GM12878 (cell line): ENCODE results near the gene CREB3. TPM values are rescaled to one million over a fixed set of nuclear protein-coding genes. Genes with fewer than 3 reads are reported as not detected.

Source experiments
- ATAC-seq: fragments of 200-7000 bp; cut with Tn5 transposase; 3 replicates; pipeline ENCODE4 v1.9.1; 2020; ENCODE audit warnings: mild to moderate bottlenecking, moderate library complexity
- BruUV-seq: library from RNA; stranded (reverse); fragments of 400-500 nt; replicated peaks from 2 replicates; lab custom pipeline; 2021; lab: Mats Ljungman, UMichigan
- CTCF ChIA-PET: fragments of 300-600 bp; sonication (Branson Sonifier 250); formaldehyde crosslinking; extraction: SDS; loops from one replicate; lab custom pipeline; 2021; ENCODE audit warnings: inconsistent platforms; lab: Yijun Ruan, JAX
- POLR2A ChIA-PET: fragments of 350-600 bp; formaldehyde crosslinking; extraction: SDS; loops from one replicate; lab custom pipeline; 2021; ENCODE audit warnings: inconsistent platforms; lab: Charles Lee
- RAD21 ChIA-PET: fragments of 300-600 bp; sonication (Branson Sonifier 250); formaldehyde crosslinking; loops from one replicate; lab custom pipeline; 2023; ENCODE audit warnings: antibody characterized with exemption; ENCODE audit not compliant: unreplicated experiment; lab: Charles Lee
- SMC1A ChIA-PET: fragments of 300-600 bp; sonication (Branson Sonifier 250); formaldehyde crosslinking; loops from one replicate; lab custom pipeline; 2023; ENCODE audit not compliant: unreplicated experiment, uncharacterized antibody; lab: Charles Lee
- DNase-seq: peaks from one replicate; pipeline ENCODE4 v3.0.0-alpha.2; 2011; ENCODE audit warnings: low read depth, low spot score
- FAIRE-seq: peaks from 3 replicates; lab custom pipeline; 2011; peaks lifted over from hg19 to GRCh38; lab: Jason Lieb, UNC
- H2AFZ ChIP-seq: 2 replicates; pipeline ENCODE4 v1.6.0; 2011; ENCODE audit warnings: low read depth, low read length, control low read depth; ENCODE audit not compliant: control insufficient read depth
- H3K27ac ChIP-seq: 2 replicates; pipeline ENCODE4 v1.5.1; 2011; ENCODE audit warnings: control low read depth; ENCODE audit not compliant: control insufficient read depth, insufficient read depth
- H3K27me3 ChIP-seq, 2 experiments: replicated peaks in 1 of 2; 2 replicates each; pipeline versions ENCODE4 v1.6.0 to v1.6.1; 2011; ENCODE audit warnings: low read length in 1 of 2; ENCODE audit not compliant: control insufficient read depth in 2 of 2, insufficient read depth in 2 of 2
- H3K36me3 ChIP-seq, 2 experiments: 2 replicates each; pipeline ENCODE4 v1.5.1; 2011; ENCODE audit warnings: low read length in 1 of 2; ENCODE audit not compliant: control insufficient read depth in 2 of 2, insufficient read depth in 2 of 2
- H3K4me1 ChIP-seq: 2 replicates; pipeline ENCODE4 v1.6.1; 2011; ENCODE audit warnings: mild to moderate bottlenecking, low read length, moderate library complexity, mixed read lengths; ENCODE audit not compliant: control insufficient read depth, insufficient read depth
- H3K4me2 ChIP-seq: 2 replicates; pipeline ENCODE4 v1.6.0; 2011; ENCODE audit warnings: control low read depth; ENCODE audit not compliant: control insufficient read depth, insufficient read depth
- H3K4me3 ChIP-seq: fragments of 200-600 bp; sonication (generic); 2 replicates; pipeline ENCODE4 v1.5.1; 2016
- H3K79me2 ChIP-seq: 2 replicates; pipeline ENCODE4 v1.6.0; 2011; ENCODE audit warnings: low read length; ENCODE audit not compliant: control insufficient read depth, insufficient read depth
- H3K9ac ChIP-seq: 2 replicates; pipeline ENCODE4 v1.8.0; 2011; ENCODE audit warnings: low read length, control low read depth, mixed read lengths; ENCODE audit not compliant: control insufficient read depth, insufficient read depth
- H3K9me3 ChIP-seq: replicated peaks from 3 replicates; pipeline ENCODE4 v1.5.1; 2011; ENCODE audit warnings: mild to moderate bottlenecking, low read length; ENCODE audit not compliant: control insufficient read depth, insufficient read depth
- H4K20me1 ChIP-seq: 2 replicates; pipeline ENCODE4 v1.6.0; 2011; ENCODE audit not compliant: control insufficient read depth, insufficient read depth
- FOXM1 ChIP-seq: IDR thresholded peaks from 2 replicates; pipeline ENCODE4 v1.6.1; 2012; ENCODE audit warnings: low read depth, mild to moderate bottlenecking, inconsistent platforms, low read length, moderate library complexity
- NR2C2 ChIP-seq: IDR thresholded peaks from 2 replicates; pipeline ENCODE4 v1.6.1; 2011; ENCODE audit warnings: borderline replicate concordance, low read depth; ENCODE audit not compliant: control insufficient read depth, insufficient read length
- PAX5 ChIP-seq: IDR thresholded peaks from 2 replicates; pipeline ENCODE4 v1.6.1; 2011; ENCODE audit warnings: low read depth, low read length, borderline replicate concordance
- RCOR1 ChIP-seq: conservative IDR thresholded peaks from 2 replicates; pipeline ENCODE4 v1.6.1; 2012; ENCODE audit warnings: low read depth, low read length, improper control_type of control experiment
- WGBS: methylation state at CpG from one replicate; pipeline ENCODE4 v1.1.6; 2016; ENCODE audit warnings: low lambda C conversion rate; ENCODE audit not compliant: insufficient replicate concordance, insufficient coverage; ENCODE audit errors: missing lambda C conversion rate; 5-methylcytosine and 5-hydroxymethylcytosine counted together
- in situ Hi-C: fragments of 300-500 bp; cut with MboI; formaldehyde crosslinking; loops from 9 replicates; pipeline ENCODE4 v1.14.3; 2018; ENCODE audit warnings: mixed read lengths
- intact Hi-C: fragments of 100-400 bp; cut with micrococcal nuclease; formaldehyde crosslinking; loops from one replicate; pipeline ENCODE4 v1.14.2; 2022; ENCODE audit not compliant: unreplicated experiment
- polyA plus RNA-seq, 11 experiments: library from polyadenylated mRNA; depleted of rRNA in 4 of 11; unstranded in 6 of 11; stranded (reverse) in 5 of 11; fragments of >200 nt; fragmentation: Nextera tagmentation in 4 of 11; fragmentation: Illumina TruSeq in 1 of 11; extraction: Ambion mirVana in 4 of 11; extraction: Trizol in 1 of 11; gene quantifications; 1 replicate in 1 of 11; 2 replicates in 10 of 11; pipeline versions ENCODE4 v1.2.1 to v1.2.3, GENCODE V29; 2011 to 2016; ENCODE audit warnings: inconsistent platforms in 2 of 11, missing spikeins in 2 of 11, low read depth in 1 of 11
- total RNA-seq, 4 experiments: library from RNA; depleted of rRNA in 3 of 4; stranded (reverse); fragments of >200 nt in 3 of 4; fragmentation: Illumina TruSeq in 1 of 4; extraction: Trizol in 1 of 4; gene quantifications; 2 replicates each; pipeline versions ENCODE4 v1.2.1 to v1.2.3, GENCODE V29; 2013 to 2021
- TF ChIP-seq, protein P1 (sequence below): IDR thresholded peaks from 2 replicates; pipeline ENCODE4 v1.6.1; 2012; ENCODE audit warnings: low read depth, low read length, improper control_type of control experiment
- TF ChIP-seq, protein P2 (sequence below): IDR thresholded peaks from 2 replicates; pipeline ENCODE4 v1.6.1; 2012; ENCODE audit warnings: low read depth, low read length, improper control_type of control experiment

Gene CREB3
- total and polyA plus RNA-seq, 10 of the 15 experiments (the other 5 are each of a cell fraction or from before 2014, with no cell fraction given) = 9.8 to 38.9 (median 19.8) TPM

GRCh38 chr9:35738924-35739323 is 6.5 kb downstream of the CREB3 start:
- CTCF ChIA-PET = interaction anchor here (1.1 to 2.7 kb wide), 4 partner anchors 8 to 52 kb away, joined by 4 to 16 read pairs (median 10); no protein-coding TSS in a partner anchor
- ATAC-seq (no peak), FAIRE-seq (no peak), DNase-seq (no peak)
- SMC1A ChIA-PET = interaction anchor here (0.9 to 2.8 kb wide), 2 partner anchors 11 to 18 kb away, joined by 3 to 7 read pairs; no protein-coding TSS in a partner anchor
- Histone ChIP-seq H3K9ac (no peak overlapping the region), H3K9me3 (no peaks in the 10 kb centered on the region), H3K27ac (no peak overlapping the region), H3K27me3 (no peaks in the 10 kb centered on the region), H2AFZ (no peak overlapping the region), H3K79me2 (peaks cover 1% of the 10 kb centered on the region; the same call in 1 of the 2 replicates), H3K4me2 (no peak overlapping the region), H3K36me3 (peaks cover 33 to 47% of the 10 kb centered on the region in 2 experiments), H3K4me3 (no peak overlapping the region), H3K4me1 (no peaks in the 10 kb centered on the region), H4K20me1 (no peaks in the 10 kb centered on the region)
- TF ChIP-seq NR2C2 = no peak
- no peak for TF ChIP-seq PAX5
- no peak for TF ChIP-seq FOXM1
- TF ChIP-seq, protein P1, sequence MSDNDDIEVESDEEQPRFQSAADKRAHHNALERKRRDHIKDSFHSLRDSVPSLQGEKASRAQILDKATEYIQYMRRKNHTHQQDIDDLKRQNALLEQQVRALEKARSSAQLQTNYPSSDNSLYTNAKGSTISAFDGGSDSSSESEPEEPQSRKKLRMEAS = no peak
- TF ChIP-seq, protein P2, sequence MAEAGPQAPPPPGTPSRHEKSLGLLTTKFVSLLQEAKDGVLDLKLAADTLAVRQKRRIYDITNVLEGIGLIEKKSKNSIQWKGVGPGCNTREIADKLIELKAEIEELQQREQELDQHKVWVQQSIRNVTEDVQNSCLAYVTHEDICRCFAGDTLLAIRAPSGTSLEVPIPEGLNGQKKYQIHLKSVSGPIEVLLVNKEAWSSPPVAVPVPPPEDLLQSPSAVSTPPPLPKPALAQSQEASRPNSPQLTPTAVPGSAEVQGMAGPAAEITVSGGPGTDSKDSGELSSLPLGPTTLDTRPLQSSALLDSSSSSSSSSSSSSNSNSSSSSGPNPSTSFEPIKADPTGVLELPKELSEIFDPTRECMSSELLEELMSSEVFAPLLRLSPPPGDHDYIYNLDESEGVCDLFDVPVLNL = no peak
- no peak for TF ChIP-seq RCOR1
- 94% methylated on average over 7 of the region's 7 CpGs for WGBS
- POLR2A ChIA-PET = interaction anchor here (1.1 to 1.2 kb wide), 2 partner anchors 10 to 80 kb away, joined by 3 to 5 read pairs; partner anchors contain the start of genes GBA2 and RGP1
- RAD21 ChIA-PET = no interaction called here
- no TSS peak for BruUV-seq
- in situ Hi-C loops = loop anchor here (10.0 kb wide), 1 partner anchor 634 kb away; the partner anchor contains the start of gene STOML2
- intact Hi-C loops = loop anchor here (5.0 to 10.0 kb wide), 2 partner anchors 143 to 624 kb away; partner anchors contain the start of gene ATOSB
